ENCODE results near the gene CTNNBL1. TPM values are rescaled to one million over a fixed set of nuclear protein-coding genes. Genes with fewer than 3 reads are reported as not detected.

CTNNBL1 gene
- total RNA-seq, 1 experiment from 2014 or later, result 71.2 TPM

DNA sequence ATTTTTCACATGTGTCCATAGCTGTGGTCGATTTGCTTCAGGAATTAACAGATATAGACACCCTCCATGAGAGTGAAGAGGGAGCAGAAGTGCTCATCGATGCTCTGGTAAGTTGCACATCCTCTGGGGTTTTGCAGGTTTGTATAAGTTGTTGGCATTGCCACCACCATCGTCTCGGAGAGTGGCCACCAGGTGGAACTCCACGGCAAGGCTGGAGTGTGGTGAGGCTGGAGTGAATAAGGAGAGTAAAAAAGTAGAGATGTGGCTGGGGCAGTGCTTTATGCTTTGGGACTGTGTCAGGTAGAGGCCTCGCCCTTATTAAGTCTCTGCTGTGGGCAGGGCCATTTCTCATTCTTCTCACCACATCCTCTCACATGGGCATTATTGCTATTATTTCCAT is 63.7 kb downstream of the CTNNBL1 start:
- Histone ChIP-seq H3K36me3 (ENCODE audit: control insufficient read depth, insufficient read depth, low read length) (no peaks in the 10 kb centered on the region; the same call in 1 of the 2 replicates), H3K9me3 (ENCODE audit: control insufficient read depth, insufficient read depth, low read depth, low read length) (no peaks in the 10 kb centered on the region), H3K27ac (ENCODE audit: low read length) (no peak overlapping the region), H3K27me3 (ENCODE audit: control insufficient read depth, insufficient read depth, low read length) (no peaks in the 10 kb centered on the region), H3K4me1 (ENCODE audit: control insufficient read depth, insufficient read depth, low read length) (no peaks in the 10 kb centered on the region), H3K4me3 (ENCODE audit: low read depth in 2 of 2, low read length in 2 of 2) (no peak overlapping the region)
- ATAC-seq, result no peak
- CTCF ChIA-PET, result no interaction called here
- POLR2A ChIA-PET, result no interaction called here
- TF ChIP-seq TCF7L2 (IDR thresholded peaks at IDR 0.05; ENCODE audit: low read depth, low read length) (no peak), REST (IDR thresholded peaks at IDR 0.05; ENCODE audit: insufficient read depth in 1 of 2, low read depth in 2 of 2, low read length in 1 of 2) (no peak)
- intact Hi-C loops (cut with micrococcal nuclease; ENCODE audit: unreplicated experiment) (no loop called here), in situ Hi-C loops (cut with HindIII; ENCODE audit: low pct_unique_long_range_greater_than_20kb, low sequenced_read_pairs) (no loop called here)
- no peak for DNase-seq (ENCODE audit: low read depth, low spot score)
- no TSS peak for BruUV-seq (replicated peaks)

DNA sequence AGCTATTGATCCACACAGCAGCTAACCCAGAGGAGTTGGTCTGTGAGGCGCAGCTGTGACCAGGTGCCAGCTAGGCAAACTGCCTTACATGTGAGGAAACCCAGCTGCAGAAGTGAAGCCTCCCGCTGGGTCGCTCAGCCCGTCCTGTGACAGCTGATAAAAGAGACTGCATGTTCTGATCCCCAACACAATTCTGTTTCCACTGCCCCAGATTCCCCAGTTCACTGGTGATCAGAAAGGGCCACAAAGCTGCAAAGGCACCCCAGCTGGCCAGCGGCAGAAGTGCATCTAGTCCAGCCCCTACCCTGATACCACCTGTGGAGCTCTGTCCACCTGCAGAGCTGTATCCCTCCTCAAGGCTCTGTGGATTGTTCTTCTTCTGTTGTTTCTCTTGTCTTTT is 64.5 kb downstream of the CTNNBL1 start:
- intact Hi-C loops (cut with micrococcal nuclease; ENCODE audit: unreplicated experiment), result no loop called here
- no peak for DNase-seq (ENCODE audit: low read depth, low spot score)
- POLR2A ChIA-PET, result interaction anchor here (0.6 kb wide), 1 partner anchor 938 kb away, joined by 4 read pairs; no protein-coding TSS in a partner anchor

DNA sequence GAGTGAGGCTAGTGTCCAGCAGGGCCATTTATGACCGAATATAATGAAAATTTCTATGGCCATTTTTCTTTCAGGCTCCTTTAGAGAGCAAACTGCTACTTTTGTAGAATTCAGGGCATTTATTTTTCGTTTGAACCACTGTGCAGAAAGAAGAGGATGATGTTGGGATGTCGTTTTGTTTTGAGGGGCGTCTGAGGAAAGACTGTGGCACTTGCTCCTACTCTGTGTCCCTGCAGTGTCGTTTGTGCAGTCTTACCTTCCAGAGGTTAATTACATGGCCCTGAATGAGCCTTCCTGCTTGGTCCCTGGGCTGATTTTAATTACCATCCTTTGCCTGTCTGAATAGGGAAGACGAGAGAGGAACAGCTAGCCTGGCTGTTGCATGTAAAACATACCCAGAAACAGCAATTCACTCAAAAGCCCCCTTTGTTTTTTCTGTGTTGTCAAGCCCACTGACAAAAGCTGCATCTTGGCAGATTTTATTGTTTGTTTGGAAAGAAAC is 65.3 kb downstream of the CTNNBL1 start:
- POLR2A ChIA-PET, result no interaction called here
- no peak for TF ChIP-seq CTCF (IDR thresholded peaks at IDR 0.05)
- TF ChIP-seq REST (IDR thresholded peaks at IDR 0.05; ENCODE audit: insufficient read depth in 1 of 2, low read depth in 2 of 2, low read length in 1 of 2), result no peak
- no peak for TF ChIP-seq POLR2AphosphoS5 (IDR thresholded peaks at IDR 0.05; ENCODE audit: low read depth, low read length)
- TF ChIP-seq SIN3A (IDR thresholded peaks at IDR 0.05; ENCODE audit: borderline replicate concordance, insufficient read depth, low read depth, low read length), result no peak
- TF ChIP-seq TCF7L2 (IDR thresholded peaks at IDR 0.05; ENCODE audit: low read depth, low read length), result no peak
- ATAC-seq (no peak), DNase-seq (ENCODE audit: low read depth, low spot score) (no peak)
- Histone ChIP-seq H3K4me1 (ENCODE audit: control insufficient read depth, insufficient read depth, low read length) (no peaks in the 10 kb centered on the region), H3K27ac (ENCODE audit: low read length) (no peak overlapping the region), H3K9me3 (ENCODE audit: control insufficient read depth, insufficient read depth, low read depth, low read length) (no peaks in the 10 kb centered on the region), H3K36me3 (ENCODE audit: control insufficient read depth, insufficient read depth, low read length) (no peaks in the 10 kb centered on the region; the same call in 1 of the 2 replicates), H3K27me3 (ENCODE audit: control insufficient read depth, insufficient read depth, low read length) (no peaks in the 10 kb centered on the region), H3K4me3 (ENCODE audit: low read depth in 2 of 2, low read length in 2 of 2) (no peak overlapping the region)
- in situ Hi-C loops (cut with HindIII; ENCODE audit: low pct_unique_long_range_greater_than_20kb, low sequenced_read_pairs), result no loop called here
- CTCF ChIA-PET, result interaction anchor here (1.0 kb wide), 1 partner anchor 195 kb away, joined by 3 read pairs; no protein-coding TSS in a partner anchor
- BruUV-seq (replicated peaks), result no TSS peak
- intact Hi-C loops (cut with micrococcal nuclease; ENCODE audit: unreplicated experiment), result no loop called here

More for the DNA sequence above, 64.5 kb downstream of the CTNNBL1 start:
- no peak overlapping the region for H3K4me3 ChIP-seq (ENCODE audit: low read depth in 2 of 2, low read length in 2 of 2)
- H3K9me3 ChIP-seq (ENCODE audit: control insufficient read depth, insufficient read depth, low read depth, low read length), result no peaks in the 10 kb centered on the region
- H3K4me1 ChIP-seq (ENCODE audit: control insufficient read depth, insufficient read depth, low read length), result no peaks in the 10 kb centered on the region
- BruUV-seq (replicated peaks), result no TSS peak
- CTCF ChIA-PET, result interaction anchor here (1.0 kb wide), 1 partner anchor 194 kb away, joined by 3 read pairs; no protein-coding TSS in a partner anchor
- no peak overlapping the region for H3K27ac ChIP-seq (ENCODE audit: low read length)
- no peaks in the 10 kb centered on the region; the same call in 1 of the 2 replicates for H3K36me3 ChIP-seq (ENCODE audit: control insufficient read depth, insufficient read depth, low read length)
- in situ Hi-C loops (cut with HindIII; ENCODE audit: low pct_unique_long_range_greater_than_20kb, low sequenced_read_pairs), result no loop called here
- no peaks in the 10 kb centered on the region for H3K27me3 ChIP-seq (ENCODE audit: control insufficient read depth, insufficient read depth, low read length)
- ATAC-seq, result 0 out of 2 replicates have a peak, but pooled peaks have one; percentile 74
- TF ChIP-seq CTCF (IDR thresholded peaks at IDR 0.05) (0 out of 2 replicates have a peak, but pooled peaks have one; percentile 17), POLR2AphosphoS5 (IDR thresholded peaks at IDR 0.05; ENCODE audit: low read depth, low read length) (no peak)

Measured in Panc1 (cell line).